Keratinocyte (primary cell): ENCODE measurements around the gene FARP2. TPM values are rescaled to one million over a fixed set of nuclear protein-coding genes. Genes with fewer than 3 reads are reported as not detected.

ENCODE experiments used
- DNase-seq: peaks from one replicate; pipeline ENCODE4 v3.0.0-alpha.2; 2011; ENCODE audit warnings: low read depth, missing footprints, low spot score
- FAIRE-seq: peaks from 2 replicates; lab custom pipeline; 2011; peaks lifted over from hg19 to GRCh38; lab: Jason Lieb, UNC
- H2AFZ ChIP-seq: 2 replicates; pipeline ENCODE4 v1.6.0; 2012; ENCODE audit warnings: low read length, control low read depth, inconsistent platforms; ENCODE audit not compliant: control insufficient read depth
- H3K27ac ChIP-seq: 2 replicates; pipeline ENCODE4 v1.5.1; 2011; ENCODE audit warnings: low read length; ENCODE audit not compliant: control insufficient read depth, insufficient read depth
- H3K27me3 ChIP-seq: 3 replicates; pipeline ENCODE4 v1.6.0; 2011; ENCODE audit warnings: low read length; ENCODE audit not compliant: control insufficient read depth, insufficient read depth; ENCODE audit errors: extremely low read depth
- H3K36me3 ChIP-seq, 2 experiments: 2 replicates in 1 of 2; 3 replicates in 1 of 2; pipeline ENCODE4 v1.5.1; 2011; ENCODE audit warnings: low read length in 2 of 2, mild to moderate bottlenecking in 1 of 2; ENCODE audit not compliant: control insufficient read depth in 2 of 2, insufficient read depth in 2 of 2; ENCODE audit errors: extremely low read depth in 1 of 2
- H3K4me1 ChIP-seq: 3 replicates; pipeline ENCODE4 v1.5.1; 2011; ENCODE audit warnings: low read length; ENCODE audit not compliant: control insufficient read depth, insufficient read depth; ENCODE audit errors: extremely low read depth
- H3K4me2 ChIP-seq: 3 replicates; pipeline ENCODE4 v1.6.0; 2011; ENCODE audit warnings: low read depth, low read length; ENCODE audit not compliant: control insufficient read depth, insufficient read depth; ENCODE audit errors: extremely low read depth
- H3K4me3 ChIP-seq, 3 experiments: fragments of 200-600 bp in 1 of 3; sonication (generic) in 1 of 3; 2 replicates in 2 of 3; 3 replicates in 1 of 3; pipeline ENCODE4 v1.5.1; 2011 to 2016; ENCODE audit warnings: low read length in 3 of 3, mild to moderate bottlenecking in 3 of 3, control low read depth in 2 of 3, inconsistent platforms in 1 of 3, low read depth in 1 of 3, mixed read lengths in 1 of 3, mixed run types in 1 of 3, moderate library complexity in 1 of 3; ENCODE audit not compliant: control insufficient read depth in 2 of 3, insufficient read depth in 2 of 3; ENCODE audit errors: extremely low read depth in 1 of 3
- H3K79me2 ChIP-seq: 2 replicates; pipeline ENCODE4 v1.6.0; 2012; ENCODE audit warnings: low read length; ENCODE audit not compliant: control insufficient read depth, insufficient read depth
- H3K9ac ChIP-seq: 3 replicates; pipeline ENCODE4 v1.6.0; 2011; ENCODE audit warnings: low read length; ENCODE audit not compliant: control insufficient read depth, insufficient read depth; ENCODE audit errors: extremely low read depth
- H3K9me1 ChIP-seq: 3 replicates; pipeline ENCODE4 v1.6.0; 2011; ENCODE audit warnings: low read length; ENCODE audit not compliant: control insufficient read depth, insufficient read depth; ENCODE audit errors: extremely low read depth
- H3K9me3 ChIP-seq: 2 replicates; pipeline ENCODE4 v1.5.1; 2012; ENCODE audit warnings: low read depth, low read length; ENCODE audit not compliant: control insufficient read depth
- H4K20me1 ChIP-seq: 3 replicates; pipeline ENCODE4 v1.6.0; 2011; ENCODE audit warnings: low read length; ENCODE audit not compliant: control insufficient read depth, insufficient read depth; ENCODE audit errors: extremely low read depth
- CTCF ChIP-seq, 3 experiments: IDR thresholded peaks in 1 of 3; conservative IDR thresholded peaks in 1 of 3; optimal IDR thresholded peaks in 1 of 3; 2 replicates in 2 of 3; 3 replicates in 1 of 3; pipeline versions ENCODE3 to v1.5.1; 2011; ENCODE audit warnings: low read length in 3 of 3, mild to moderate bottlenecking in 3 of 3, moderate library complexity in 2 of 3, control low read depth in 1 of 3, inconsistent platforms in 1 of 3; ENCODE audit not compliant: insufficient read depth in 2 of 3; ENCODE audit errors: extremely low read depth in 1 of 3
- EZH2 ChIP-seq: IDR thresholded peaks from one replicate; pipeline ENCODE4 v1.6.1; 2012; ENCODE audit warnings: inconsistent platforms, mild to moderate bottlenecking, low read length, moderate library complexity
- dilution Hi-C: fragments of 300-500 bp; cut with MboI; formaldehyde crosslinking; loops from one replicate; pipeline ENCODE4 v1.7.0; 2020; ENCODE audit warnings: low sequenced_read_pairs; ENCODE audit not compliant: extremely low pct_ligation_motif_present
- polyA plus RNA-seq, 5 experiments: library from polyadenylated mRNA; depleted of rRNA in 3 of 5; stranded (reverse) in 3 of 5; stranded (forward) in 1 of 5; unstranded in 1 of 5; fragments of >200 nt; gene quantifications; 1 replicate in 1 of 5; 2 replicates in 3 of 5; 3 replicates in 1 of 5; pipeline versions ENCODE4 v1.2.1 to v1.2.3, GENCODE V29; 2011 to 2012; ENCODE audit warnings: missing spikeins in 2 of 5, low read depth in 1 of 5, low replicate concordance in 1 of 5

FARP2 gene
- polyA plus RNA-seq, 1 donor (not counting 4 experiments of a cell fraction or from before 2014, with no cell fraction given), result 39.3 TPM

DNA sequence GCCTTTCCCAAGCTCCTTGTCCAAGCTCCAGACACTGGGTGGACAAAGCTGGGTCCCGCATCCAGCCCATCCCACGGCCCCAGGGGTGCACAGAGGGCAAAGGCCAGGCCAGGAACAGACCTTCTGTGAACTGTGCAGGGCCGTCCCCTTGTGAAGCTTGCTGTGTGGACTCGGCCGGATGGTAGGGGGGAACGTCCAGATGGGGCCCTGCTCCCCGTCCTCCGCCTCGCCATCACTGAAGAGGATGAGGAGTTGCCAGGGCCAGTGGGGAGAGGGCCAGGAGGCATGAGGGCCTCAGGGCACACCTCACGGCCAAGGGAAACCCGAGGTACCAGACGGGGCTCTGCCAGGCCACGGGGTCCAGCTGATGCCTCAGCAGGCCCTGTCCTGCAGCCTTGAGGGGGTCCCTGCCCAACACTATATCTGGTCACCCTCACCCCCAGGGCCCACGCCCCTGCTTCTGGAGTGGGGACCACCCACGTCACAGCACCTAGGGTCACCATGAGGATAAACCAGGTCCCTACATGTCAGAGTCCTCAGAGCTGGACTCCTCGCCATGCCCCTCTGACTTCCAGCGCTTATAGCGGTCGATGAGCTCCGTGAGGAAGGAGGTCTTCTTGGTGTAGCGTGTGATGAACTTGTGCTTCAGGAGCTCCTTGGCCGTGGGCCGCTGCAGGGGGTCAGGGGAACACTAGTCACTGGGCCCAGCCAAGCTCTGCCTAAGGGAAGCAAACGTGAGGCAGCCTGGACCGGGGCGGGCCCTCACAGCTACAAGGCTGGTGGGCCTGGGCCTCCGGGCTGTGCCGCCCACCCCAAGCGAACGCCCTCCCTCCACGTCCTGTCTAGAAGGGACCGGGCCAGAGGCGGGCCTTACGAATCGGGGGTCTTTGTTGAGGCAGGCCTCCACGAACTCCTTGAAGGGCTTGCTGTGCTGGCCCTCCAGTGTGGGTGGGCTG, 142.3 kb downstream of the FARP2 start:
- Histone ChIP-seq H4K20me1 (peaks cover 9% of the 10 kb centered on the region), H3K9me3 (no peaks in the 10 kb centered on the region), H3K9ac (no peak overlapping the region), H3K27ac (no peak overlapping the region), H3K36me3 (peaks cover 32 to 36% of the 10 kb centered on the region in 2 experiments), H3K4me3 (no peak overlapping the region), H3K27me3 (no peaks in the 10 kb centered on the region), H3K4me1 (no peaks in the 10 kb centered on the region), H2AFZ (no peak overlapping the region), H3K4me2 (no peak overlapping the region), H3K79me2 (peaks cover 24% of the 10 kb centered on the region), H3K9me1 (no peaks in the 10 kb centered on the region)
- DNase-seq (no peak), FAIRE-seq (no peak)
- dilution Hi-C loops, result loop anchor here (25.0 kb wide), 1 partner anchor 89 kb away; no protein-coding TSS in a partner anchor
- no peak for TF ChIP-seq EZH2
- no peak for TF ChIP-seq CTCF (optimal IDR thresholded peaks at IDR 0.05 in 1 of 3, IDR thresholded peaks at IDR 0.05 in 1 of 3, conservative IDR thresholded peaks at IDR 0.05 in 1 of 3; ENCODE audit: extremely low read depth in 1 of 3, insufficient read depth in 2 of 3, low read length in 3 of 3)

- peaks cover 30 to 35% of the 10 kb centered on the region in 2 experiments for H3K36me3 ChIP-seq
- dilution Hi-C loops, result loop anchor here (25.0 kb wide), 1 partner anchor 88 kb away; no protein-coding TSS in a partner anchor
Measured at GRCh38 chr2:241499146-241499965, 143.3 kb downstream of the FARP2 start.

More at GRCh38 chr2:241499146-241499965, 143.3 kb downstream of the FARP2 start:
- FAIRE-seq (no peak), DNase-seq (no peak)
- TF ChIP-seq CTCF (optimal IDR thresholded peaks at IDR 0.05 in 1 of 3, IDR thresholded peaks at IDR 0.05 in 1 of 3, conservative IDR thresholded peaks at IDR 0.05 in 1 of 3; ENCODE audit: extremely low read depth in 1 of 3, insufficient read depth in 2 of 3, low read length in 3 of 3) (no peak), EZH2 (no peak)
- H3K27ac ChIP-seq, result no peak overlapping the region
- H3K79me2 ChIP-seq, result peaks cover 33% of the 10 kb centered on the region
- H3K4me2 ChIP-seq, result no peak overlapping the region
- no peaks in the 10 kb centered on the region for H3K27me3 ChIP-seq
- H3K9me3 ChIP-seq, result no peaks in the 10 kb centered on the region
- no peak overlapping the region for H3K9ac ChIP-seq
- H3K4me1 ChIP-seq, result no peaks in the 10 kb centered on the region
- no peak overlapping the region for H3K4me3 ChIP-seq
- peaks cover 15% of the 10 kb centered on the region for H4K20me1 ChIP-seq
- H2AFZ ChIP-seq, result no peak overlapping the region
- no peaks in the 10 kb centered on the region for H3K9me1 ChIP-seq
